Fibroblast of skin of abdomen (primary cell): ENCODE results near the gene SHTN1.

Source experiments
- DNase-seq: peaks from one replicate; pipeline ENCODE4 v3.0.0-alpha.2; 2013

Gene SHTN1

GRCh38 chr10:116984202-116984990 lies 20.6 kb downstream of the SHTN1 start:
- no peak for DNase-seq

- no peak for DNase-seq
Observed at GRCh38 chr10:116980041-116980440, 24.9 kb downstream of the SHTN1 start.

- no peak for DNase-seq
Observed at GRCh38 chr10:116978901-116979300, 26.1 kb downstream of the SHTN1 start.

- peak; percentile 91 for DNase-seq
Observed at GRCh38 chr10:116974456-116975005, 30.5 kb downstream of the SHTN1 start.

GRCh38 chr10:116973946-116974455 lies 31.0 kb downstream of the SHTN1 start:
- DNase-seq: no peak

GRCh38 chr10:116973371-116973905 lies 31.5 kb downstream of the SHTN1 start:
- no peak for DNase-seq

- no peak for DNase-seq
Observed at GRCh38 chr10:116972131-116972530, 32.9 kb downstream of the SHTN1 start.

- no peak for DNase-seq
Observed at GRCh38 chr10:116970050-116970449, 34.9 kb downstream of the SHTN1 start.

- DNase-seq: no peak
Observed at GRCh38 chr10:116968331-116968730, 36.7 kb downstream of the SHTN1 start.

- no peak for DNase-seq
Observed at GRCh38 chr10:116961406-116962251, 43.4 kb downstream of the SHTN1 start.

GRCh38 chr10:116960066-116960776 lies 44.8 kb downstream of the SHTN1 start:
- peak; percentile 25 for DNase-seq

- no peak for DNase-seq
Observed at GRCh38 chr10:116952729-116953128, 52.3 kb downstream of the SHTN1 start.

GRCh38 chr10:116948530-116948870 lies 56.5 kb downstream of the SHTN1 start:
- no peak for DNase-seq

- peak; percentile 34 for DNase-seq
Observed at GRCh38 chr10:116947841-116948529, 57.0 kb downstream of the SHTN1 start.

GRCh38 chr10:116944911-116945310 lies 60.1 kb downstream of the SHTN1 start:
- DNase-seq: no peak

GRCh38 chr10:116931806-116932205 lies 73.2 kb downstream of the SHTN1 start:
- no peak for DNase-seq

GRCh38 chr10:116926426-116926825 lies 78.6 kb downstream of the SHTN1 start:
- DNase-seq: peak; percentile 11

- DNase-seq: no peak
Observed at GRCh38 chr10:116925056-116925455, 79.9 kb downstream of the SHTN1 start.

- DNase-seq: no peak
Observed at GRCh38 chr10:116919706-116920105, 85.3 kb downstream of the SHTN1 start.

GRCh38 chr10:116919164-116919563 lies 85.8 kb downstream of the SHTN1 start:
- no peak for DNase-seq

- DNase-seq: no peak
Observed at GRCh38 chr10:116918583-116918982, 86.4 kb downstream of the SHTN1 start.

GRCh38 chr10:116917481-116917880 lies 87.5 kb downstream of the SHTN1 start:
- no peak for DNase-seq
